HepG2 (cell line): ENCODE data around the gene CHST3. TPM values are rescaled to one million over a fixed set of nuclear protein-coding genes. Genes with fewer than 3 reads are reported as not detected.
A peak's percentile ranks its signal among the peaks of the same experiment; 100 is the strongest.

Source experiments
- ARNTL ChIP-seq: sonication (generic); formaldehyde crosslinking; IDR thresholded peaks from 2 replicates; pipeline ENCODE4 v1.4.0; 2020; ENCODE audit warnings: mild to moderate bottlenecking, missing genetic modification reagents
- BCL6 ChIP-seq: IDR thresholded peaks from 2 replicates; pipeline ENCODE4 v1.6.1; 2016; ENCODE audit warnings: missing genetic modification reagents, missing compliant biosample characterization
- CTCF ChIP-seq: sonication (generic); formaldehyde crosslinking; IDR thresholded peaks from 2 replicates; pipeline ENCODE4 v1.5.0; 2020; ENCODE audit warnings: mild to moderate bottlenecking, missing genetic modification reagents, moderate library complexity
- FOXJ3 ChIP-seq: sonication (generic); formaldehyde crosslinking; IDR thresholded peaks from 2 replicates; pipeline ENCODE4 v1.4.0; 2020; ENCODE audit warnings: missing genetic modification reagents, mild to moderate bottlenecking, borderline replicate concordance
- GABPA ChIP-seq, 2 experiments: IDR thresholded peaks; 2 replicates each; pipeline ENCODE4 v1.6.1; 2011 to 2016; ENCODE audit warnings: low read depth in 2 of 2, low read length in 1 of 2, missing biosample characterization in 1 of 2, missing genetic modification characterization in 1 of 2
- KDM2A ChIP-seq: sonication (generic); formaldehyde crosslinking; IDR thresholded peaks from 2 replicates; pipeline ENCODE4 v1.4.0; 2020; ENCODE audit warnings: low read depth, missing genetic modification reagents, borderline replicate concordance
- MIER3 ChIP-seq: IDR thresholded peaks from 2 replicates; pipeline ENCODE4 v1.6.1; 2016; ENCODE audit warnings: missing compliant biosample characterization, borderline replicate concordance
- RCOR2 ChIP-seq: IDR thresholded peaks from 2 replicates; pipeline ENCODE4 v1.6.1; 2016; ENCODE audit warnings: missing biosample characterization, missing genetic modification reagents
- SALL1 ChIP-seq: sonication (generic); formaldehyde crosslinking; IDR thresholded peaks from 2 replicates; pipeline ENCODE4 v1.8.0; 2022; ENCODE audit warnings: mild to moderate bottlenecking, missing genetic modification reagents
- THRA ChIP-seq: sonication (generic); formaldehyde crosslinking; IDR thresholded peaks from 2 replicates; pipeline ENCODE4 v1.4.0; 2020; ENCODE audit warnings: missing genetic modification reagents, borderline replicate concordance
- WIZ ChIP-seq: sonication (generic); formaldehyde crosslinking; IDR thresholded peaks from 2 replicates; pipeline ENCODE4 v1.5.1; 2020; ENCODE audit warnings: mild to moderate bottlenecking, missing genetic modification reagents
- ZMYM4 ChIP-seq: sonication (generic); formaldehyde crosslinking; IDR thresholded peaks from 2 replicates; pipeline ENCODE4 v1.8.1; 2023; ENCODE audit warnings: mild to moderate bottlenecking, missing genetic modification reagents
- ZNF12 ChIP-seq: sonication (generic); formaldehyde crosslinking; IDR thresholded peaks from 2 replicates; pipeline ENCODE4 v1.5.0; 2020; ENCODE audit warnings: missing genetic modification reagents
- ZNF3 ChIP-seq: IDR thresholded peaks from 2 replicates; pipeline ENCODE4 v1.7.0; 2017; ENCODE audit warnings: inconsistent platforms
- ZNF552 ChIP-seq: sonication (generic); formaldehyde crosslinking; IDR thresholded peaks from 2 replicates; pipeline ENCODE4 v1.9.0; 2022; ENCODE audit warnings: missing genetic modification reagents, mild to moderate bottlenecking, borderline replicate concordance
- ZNF646 ChIP-seq: sonication (generic); formaldehyde crosslinking; IDR thresholded peaks from 2 replicates; pipeline ENCODE4 v1.9.0; 2021; ENCODE audit warnings: mild to moderate bottlenecking, missing genetic modification reagents
- ZNF768 ChIP-seq: sonication (generic); formaldehyde crosslinking; IDR thresholded peaks from 2 replicates; pipeline ENCODE4 v1.4.0; 2020; ENCODE audit warnings: missing genetic modification reagents
- ZNF788 ChIP-seq: sonication (generic); formaldehyde crosslinking; IDR thresholded peaks from 2 replicates; pipeline ENCODE4 v1.5.0; 2020; ENCODE audit warnings: mild to moderate bottlenecking, missing genetic modification reagents, borderline replicate concordance
- polyA plus RNA-seq, 8 experiments: library from polyadenylated mRNA; depleted of rRNA in 3 of 8; stranded (reverse) in 7 of 8; unstranded in 1 of 8; fragments of >200 nt; fragmentation: Illumina TruSeq in 4 of 8; extraction: Trizol in 4 of 8; gene quantifications; 2 replicates each; pipeline versions ENCODE4 v1.2.1 to v1.2.3, GENCODE V29; 2011 to 2016; ENCODE audit warnings: low read depth in 4 of 8, missing spikeins in 1 of 8, mixed read lengths in 1 of 8; ENCODE audit not compliant: insufficient read depth in 1 of 8
- total RNA-seq, 5 experiments: library from RNA; depleted of rRNA; stranded (reverse); fragments of >200 nt; fragmentation: Illumina TruSeq; extraction: Trizol; gene quantifications; 2 replicates each; pipeline ENCODE4 v1.2.3, GENCODE V29; 2016; ENCODE audit warnings: low read depth in 1 of 5

Gene CHST3
- total and polyA plus RNA-seq, 2 of the 13 experiments (the other 11 are each of a cell fraction or from before 2014, with no cell fraction given), result 7.2 to 18.7 TPM

GRCh38 chr10:72038458-72039001 is 74.3 kb downstream of the CHST3 start (continued):
- TF ChIP-seq ZNF646 (CRISPR knock-in tag), result peak; percentile 40; the same call in 1 of the 2 replicates
- peak; percentile 13; the same call in 1 of the 2 replicates for TF ChIP-seq CTCF (CRISPR knock-in tag)
- peak; percentile 91 for TF ChIP-seq SALL1 (CRISPR knock-in tag)
- peak; percentile 37; the same call in 1 of the 2 replicates for TF ChIP-seq ZMYM4 (CRISPR knock-in tag)
- 0 out of 2 replicates have a peak, but pooled peaks have one; percentile 54 for TF ChIP-seq WIZ (CRISPR knock-in tag)
- peak; percentile 41; the same call in 1 of the 2 replicates for TF ChIP-seq ARNTL (CRISPR knock-in tag)
- TF ChIP-seq ZNF788 (CRISPR knock-in tag), result peak; percentile 63; the same call in 1 of the 2 replicates
- no peak for TF ChIP-seq ZNF552 (CRISPR knock-in tag)
- peak; percentile 87 for TF ChIP-seq ZNF768 (CRISPR knock-in tag)
- peak; percentile 68; the same call in 1 of the 2 replicates for TF ChIP-seq FOXJ3 (CRISPR knock-in tag)
- peak; percentile 89; the same call in 1 of the 2 replicates for TF ChIP-seq THRA (CRISPR knock-in tag)
- no peak for TF ChIP-seq GABPA (IDR thresholded peaks at IDR 0.05; ENCODE audit: low read depth, low read length)
- peak; percentile 37; the same call in 1 of the 2 replicates for TF ChIP-seq GABPA (CRISPR knock-in tag; IDR thresholded peaks at IDR 0.05; ENCODE audit: low read depth)
- TF ChIP-seq ZNF12 (CRISPR knock-in tag), result 0 out of 2 replicates have a peak, but pooled peaks have one; percentile 13
- peak; percentile 99 for TF ChIP-seq RCOR2 (CRISPR knock-in tag)
- TF ChIP-seq ZNF3, result peak; percentile 83
- peak; percentile 56; the same call in 1 of the 2 replicates for TF ChIP-seq KDM2A (CRISPR knock-in tag)
- peak; percentile 87; the same call in 1 of the 2 replicates for TF ChIP-seq MIER3 (CRISPR knock-in tag)
- TF ChIP-seq BCL6, result peak; percentile 85
